ENCODE results near the gene RNF144B.

RNF144B gene

DNA sequence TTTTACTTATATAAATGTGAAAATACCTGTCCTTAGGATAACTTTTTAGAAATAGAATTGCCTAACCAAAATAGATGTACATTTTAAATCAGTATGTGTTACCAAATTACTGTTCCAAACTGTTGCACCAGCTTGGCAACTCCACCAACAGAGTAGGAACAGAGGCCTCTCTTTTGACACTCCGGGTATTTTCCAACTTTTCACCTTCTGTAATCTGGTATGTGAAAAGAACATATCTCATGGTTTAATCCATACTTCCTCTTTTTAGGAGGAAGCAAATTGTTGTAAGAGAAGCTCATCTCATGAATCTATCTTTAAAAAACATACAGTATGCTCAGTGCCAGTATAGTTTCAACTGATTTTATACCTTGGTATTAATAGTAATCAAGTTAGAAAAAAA is 24.9 kb downstream of the RNF144B start:
- no peak for DNase-seq

DNA sequence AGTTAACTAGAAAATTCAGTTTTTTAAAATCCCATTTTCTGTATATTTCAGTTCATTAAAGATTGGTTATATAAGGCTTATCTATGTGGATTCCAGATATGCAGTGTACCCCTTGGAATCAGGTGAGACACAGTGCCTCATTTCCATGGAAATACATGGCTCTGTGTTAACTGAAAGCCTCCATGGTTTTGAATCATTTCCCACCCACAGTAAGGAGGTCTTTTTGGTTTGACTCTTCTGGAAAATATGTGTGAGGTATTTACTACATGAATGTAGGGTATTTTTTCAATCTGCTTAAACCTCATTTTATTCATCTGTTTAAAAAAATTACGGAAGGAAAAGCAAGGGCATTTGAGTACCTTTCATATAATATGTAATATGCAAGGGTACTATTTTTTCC is 25.5 kb downstream of the RNF144B start:
- DNase-seq = no peak

GRCh38 chr6:18413381-18413780 is 26.2 kb downstream of the RNF144B start:
- no peak for DNase-seq

- DNase-seq = no peak
Measured at GRCh38 chr6:18414116-18414515, 27.0 kb downstream of the RNF144B start.

DNA sequence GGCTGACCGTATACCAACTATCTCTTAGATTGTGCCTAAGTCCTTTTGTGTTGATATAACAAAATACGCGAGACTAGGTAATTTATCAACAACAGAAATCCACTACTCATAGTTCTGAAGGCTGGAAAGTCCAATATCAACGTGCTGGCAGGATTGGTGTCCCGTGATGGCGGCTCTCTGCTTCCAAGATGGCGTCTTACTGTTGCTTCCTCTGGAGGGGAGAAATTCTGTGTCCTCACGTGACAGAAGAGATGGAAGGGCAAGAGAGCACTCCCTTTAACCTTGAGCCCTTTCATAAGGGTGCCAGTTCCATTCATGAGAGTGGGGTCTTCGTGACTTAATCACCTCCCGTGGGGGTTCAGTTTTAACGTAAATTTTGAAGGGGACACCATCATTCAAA is 28.1 kb downstream of the RNF144B start:
- no peak for DNase-seq

DNA sequence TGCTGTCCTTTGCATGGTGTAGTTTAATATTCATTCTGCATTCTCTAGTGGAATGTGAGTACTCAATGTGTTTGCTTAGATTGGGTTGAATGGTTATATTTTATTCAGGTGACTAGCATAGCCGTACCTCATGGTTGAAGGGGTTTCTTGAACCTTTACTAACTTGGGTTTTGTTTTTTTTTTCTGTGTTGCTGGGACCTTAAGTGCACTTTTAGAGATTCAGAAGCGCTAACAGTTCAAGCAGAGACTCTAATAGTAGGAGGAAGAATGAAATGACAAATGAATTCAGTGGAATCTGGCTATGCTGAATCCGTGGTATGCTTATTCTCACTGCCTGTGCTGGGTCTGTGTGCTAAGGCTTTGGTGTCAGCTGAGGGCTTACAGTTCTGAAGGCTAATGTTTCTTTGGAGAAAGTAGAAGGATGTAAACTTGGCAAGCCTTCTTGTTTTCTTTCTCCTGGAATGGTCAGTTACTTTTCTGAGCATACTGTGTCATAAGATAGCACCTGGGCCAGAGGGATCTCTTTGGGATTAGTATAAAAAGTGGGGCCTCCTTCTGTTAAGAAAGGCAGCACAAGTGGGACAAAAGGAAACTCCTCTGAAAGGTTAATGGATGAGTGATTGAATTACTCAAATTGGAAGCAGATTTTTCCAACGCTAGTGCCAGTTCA is 28.7 kb downstream of the RNF144B start:
- DNase-seq = peak; percentile 5

DNA sequence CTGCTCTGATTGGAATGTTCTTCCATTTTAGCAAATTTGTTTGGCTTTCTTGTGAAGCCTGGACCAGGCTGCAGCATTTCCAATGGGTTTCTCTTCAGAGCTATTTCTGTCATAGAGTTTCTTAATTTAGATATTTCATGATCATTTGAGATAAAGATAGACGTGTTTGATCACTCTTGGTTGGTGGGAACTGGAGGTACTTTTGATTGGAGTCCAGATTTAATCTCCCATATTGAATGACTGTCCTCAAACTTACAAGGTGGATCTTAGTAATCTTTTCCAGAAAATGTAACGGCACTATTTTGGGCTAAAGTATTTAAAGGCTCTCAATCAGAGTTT is 29.2 kb downstream of the RNF144B start:
- DNase-seq = no peak

DNA sequence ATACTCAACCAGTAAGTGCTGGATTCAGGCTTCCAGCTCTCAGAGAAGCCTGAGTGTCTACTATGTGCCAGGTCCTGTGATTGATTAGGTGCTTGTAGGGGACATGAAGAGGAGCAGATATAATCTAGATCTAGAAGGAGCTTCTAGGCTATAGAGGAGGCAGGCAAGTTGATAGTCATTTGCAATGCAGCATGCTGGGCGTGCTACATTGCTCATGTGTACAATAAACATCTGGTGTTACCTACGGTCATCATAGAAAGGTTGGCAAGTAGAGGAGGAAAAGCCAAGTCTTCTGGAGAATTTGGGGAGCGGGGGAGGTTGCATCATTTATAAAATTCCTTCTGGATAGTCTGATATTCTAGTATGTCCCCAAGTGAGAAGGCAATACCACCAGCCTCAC is 33.2 kb downstream of the RNF144B start:
- DNase-seq = no peak

DNA sequence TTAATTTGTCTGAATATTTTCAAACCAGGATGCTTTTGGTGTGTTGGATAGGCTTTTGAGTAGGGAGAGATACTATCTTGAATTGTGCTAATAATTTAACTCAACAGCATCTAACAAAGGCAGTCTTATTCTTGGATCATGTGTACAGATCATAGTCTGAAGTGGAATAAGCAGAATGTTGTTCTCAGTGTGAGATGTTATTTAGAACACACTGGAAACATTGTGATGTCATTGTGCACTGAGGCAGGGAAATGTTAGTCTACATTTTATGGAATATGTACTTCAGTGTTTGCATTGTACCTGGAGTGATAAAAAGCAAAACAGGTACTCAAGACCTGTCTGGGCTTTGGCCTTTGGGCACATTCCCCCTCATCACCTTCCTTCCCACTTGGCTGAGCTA is 35.0 kb downstream of the RNF144B start:
- no peak for DNase-seq

- no peak for DNase-seq
Measured at GRCh38 chr6:18423426-18423825, 36.3 kb downstream of the RNF144B start.

GRCh38 chr6:18424201-18424600 is 37.1 kb downstream of the RNF144B start:
- no peak for DNase-seq

DNA sequence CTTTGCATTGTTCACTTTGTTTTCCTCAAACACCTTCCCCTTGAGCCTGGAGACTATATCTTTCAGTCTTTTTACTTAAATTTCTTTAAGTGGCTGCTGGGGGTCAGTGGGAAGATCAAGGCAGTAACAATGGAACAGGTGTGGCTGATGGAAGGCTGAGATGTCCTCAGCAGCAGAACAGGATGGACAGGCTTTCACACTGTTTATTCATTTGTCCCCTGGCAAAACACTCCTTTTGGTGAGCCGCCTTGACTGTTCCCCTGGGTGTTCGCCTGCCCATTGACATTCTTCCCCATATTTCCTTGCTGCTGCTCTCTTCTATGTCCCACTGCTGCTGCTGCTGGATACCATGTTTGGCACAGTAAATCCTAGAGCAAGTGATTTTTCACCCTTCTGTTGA is 38.1 kb downstream of the RNF144B start:
- DNase-seq = no peak

DNA sequence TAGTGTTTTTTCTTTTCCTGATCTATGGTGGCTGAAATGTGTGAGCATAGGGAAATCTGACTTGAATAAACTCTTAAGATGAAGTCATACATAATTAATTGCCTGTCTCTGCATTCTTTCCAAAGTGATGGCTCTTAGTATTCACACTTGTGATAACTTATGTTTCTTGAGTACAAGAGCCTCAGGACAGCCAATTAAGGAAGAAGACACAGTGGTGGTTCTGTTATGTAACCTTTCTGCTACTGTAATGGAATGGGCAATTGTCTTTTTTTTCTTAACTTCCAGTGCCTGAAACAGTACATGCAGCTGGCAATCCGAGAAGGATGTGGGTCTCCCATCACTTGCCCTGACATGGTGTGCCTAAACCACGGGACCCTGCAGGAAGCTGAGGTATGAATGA is 40.1 kb downstream of the RNF144B start:
- DNase-seq = no peak

- no peak for DNase-seq
Measured at GRCh38 chr6:18429655-18430297, 42.6 kb downstream of the RNF144B start.

DNA sequence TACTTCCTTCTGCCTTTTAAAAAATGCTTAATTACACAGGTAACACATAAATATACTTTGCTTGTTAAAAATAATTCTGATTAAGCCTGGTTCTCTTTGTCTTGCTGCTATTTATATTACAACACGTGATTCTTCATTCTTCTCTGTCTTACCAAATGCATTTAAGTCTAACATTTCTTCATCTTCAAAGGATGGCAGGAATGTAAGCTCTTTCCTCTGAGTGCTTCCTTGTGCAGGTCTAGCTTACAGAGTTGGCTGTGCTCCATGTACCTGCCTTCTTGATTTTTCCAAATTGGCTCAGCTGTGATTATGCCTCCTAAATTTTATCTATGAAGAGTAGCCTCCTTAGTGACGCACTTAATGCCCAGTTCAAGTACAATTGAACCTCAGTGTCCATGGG is 44.4 kb downstream of the RNF144B start:
- DNase-seq = no peak

- DNase-seq = no peak
Measured at GRCh38 chr6:18432180-18432579, 45.0 kb downstream of the RNF144B start.

- no peak for DNase-seq
Measured at GRCh38 chr6:18432619-18433018, 45.5 kb downstream of the RNF144B start.

- no peak for DNase-seq
Measured at GRCh38 chr6:18433059-18433458, 45.9 kb downstream of the RNF144B start.

GRCh38 chr6:18436341-18436740 is 49.2 kb downstream of the RNF144B start:
- DNase-seq = no peak

- no peak for DNase-seq
Measured at GRCh38 chr6:18439581-18439980, 52.4 kb downstream of the RNF144B start.

DNA sequence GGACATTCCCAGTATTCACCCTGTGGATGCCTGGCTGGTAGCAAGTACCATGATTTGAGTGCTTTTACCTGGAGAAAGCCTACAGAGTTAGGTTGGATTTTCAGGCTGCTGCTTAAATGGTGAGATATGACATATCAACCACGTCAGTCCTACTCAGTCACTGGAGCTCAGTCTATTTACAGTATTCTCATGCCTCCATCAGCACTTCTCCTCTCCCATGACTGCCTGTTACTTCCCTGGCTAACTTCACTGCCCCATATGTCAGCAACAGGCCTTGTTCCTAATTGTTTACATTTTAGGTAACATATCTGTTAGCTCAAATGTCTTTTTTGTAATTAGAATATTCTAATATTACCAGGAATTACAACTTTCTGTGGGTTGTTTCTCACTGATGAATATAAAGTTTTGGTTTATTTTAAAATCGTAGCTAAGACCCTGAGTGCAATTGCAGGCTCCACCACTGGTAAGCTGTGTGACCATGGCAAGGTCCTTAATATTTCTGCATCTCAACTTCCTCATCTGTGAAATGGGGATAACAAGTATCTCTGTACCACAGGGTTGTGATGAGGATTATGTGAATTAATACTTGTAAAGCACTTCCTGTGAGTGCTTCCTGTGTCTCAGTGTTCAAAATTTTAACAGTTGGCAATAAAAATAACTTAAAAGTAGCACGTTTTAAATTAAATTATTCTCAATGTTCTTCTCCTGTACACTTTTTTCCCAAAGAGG is 54.3 kb downstream of the RNF144B start:
- DNase-seq = no peak

DNA sequence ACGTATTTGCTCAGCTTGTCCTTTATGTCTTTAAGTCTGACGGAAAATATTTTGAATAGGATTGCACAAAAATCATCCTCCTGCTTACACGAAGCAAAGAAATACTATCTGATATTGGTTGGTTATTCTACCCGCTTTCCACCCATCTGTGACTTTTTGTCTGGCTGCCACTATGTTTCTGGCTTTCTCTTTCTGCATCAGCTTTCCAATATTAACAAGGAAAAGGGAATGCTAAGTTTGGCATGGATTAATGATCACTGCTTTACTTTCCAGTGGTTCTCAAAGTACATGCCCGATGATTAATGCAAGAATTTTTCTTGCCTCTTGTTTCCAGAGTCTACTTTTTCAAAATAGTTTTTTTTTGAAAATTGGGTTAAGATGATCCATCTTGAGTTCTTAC is 57.0 kb downstream of the RNF144B start:
- DNase-seq = no peak

DNA sequence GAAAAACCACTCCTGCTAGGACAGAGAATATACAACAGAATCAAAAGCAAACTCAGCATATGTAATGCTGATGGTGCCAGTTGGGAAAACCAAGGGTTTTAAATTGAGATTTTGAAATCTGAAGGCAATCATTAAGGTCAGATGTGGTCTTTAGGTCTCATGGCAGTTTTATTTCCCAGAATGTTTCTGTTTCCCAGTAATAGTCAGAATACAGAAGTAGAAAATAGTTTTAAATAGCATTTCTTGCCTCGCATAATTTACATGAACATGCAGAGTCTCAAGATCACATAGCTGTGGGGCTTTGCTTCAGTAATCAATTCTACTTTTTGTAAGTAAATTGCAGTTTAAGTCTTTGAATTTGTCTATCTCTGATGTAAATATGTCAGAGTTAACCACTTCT is 58.1 kb downstream of the RNF144B start:
- DNase-seq = no peak

GRCh38 chr6:18446771-18447170 is 59.6 kb downstream of the RNF144B start:
- no peak for DNase-seq

- DNase-seq = no peak
Measured at GRCh38 chr6:18447552-18447951, 60.4 kb downstream of the RNF144B start.

Data from NCI-H187 treated with DMSO at 0.1 percent for 48 hours (cell line).